Uterus (tissue), 4 donors: ENCODE results near the gene RAB3C. TPM values are rescaled to one million over a fixed set of nuclear protein-coding genes. Genes with fewer than 3 reads are reported as not detected.

Experiments
- DNase-seq, 2 donors: peaks; one replicate each; pipeline ENCODE4 v3.0.0-alpha.2; 2019 to 2020
- H3K27ac ChIP-seq, 2 donors: fragments of 200-600 bp; sonication (generic); 1 replicate in 1 of 2; 2 replicates in 1 of 2; pipeline ENCODE4 v1.5.1; 2016 to 2018
- H3K27me3 ChIP-seq, 2 donors: fragments of 200-600 bp; sonication (generic); one replicate each; pipeline ENCODE4 v1.5.1; 2018 to 2019; ENCODE audit warnings: control low read depth in 1 of 2
- H3K36me3 ChIP-seq, 2 donors: fragments of 200-600 bp; sonication (generic); one replicate each; pipeline ENCODE4 v1.5.1; 2019; ENCODE audit warnings: control low read depth in 1 of 2
- H3K4me1 ChIP-seq, 2 donors: fragments of 200-600 bp; sonication (generic); one replicate each; pipeline ENCODE4 v1.5.1; 2018 to 2019; ENCODE audit warnings: control low read depth in 1 of 2
- H3K4me3 ChIP-seq, 2 donors: fragments of 200-600 bp; sonication (generic); 1 replicate in 1 of 2; 2 replicates in 1 of 2; pipeline ENCODE4 v1.5.1; 2018 to 2019; ENCODE audit warnings: mild to moderate bottlenecking in 1 of 2
- H3K9me3 ChIP-seq, 2 donors: fragments of 200-600 bp; sonication (generic); one replicate each; pipeline ENCODE4 v1.5.1; 2019; ENCODE audit warnings: control low read depth in 1 of 2
- CTCF ChIP-seq, 4 experiments: fragments of 200-600 bp in 2 of 4; fragments of 450-650 bp in 2 of 4; sonication (generic) in 2 of 4; IDR thresholded peaks; one replicate each; pipeline ENCODE4 v1.5.1; 2016 to 2019; ENCODE audit warnings: antibody characterized with exemption in 4 of 4, mild to moderate bottlenecking in 2 of 4, moderate library complexity in 1 of 4
- POLR2A ChIP-seq, 2 donors: fragments of 450-650 bp; IDR thresholded peaks; one replicate each; pipeline ENCODE4 v1.6.1; 2016; ENCODE audit warnings: antibody characterized with exemption in 2 of 2, mild to moderate bottlenecking in 1 of 2, moderate library complexity in 1 of 2
- intact Hi-C: fragments of 100-400 bp; cut with DNase I; formaldehyde crosslinking; loops from one replicate; pipeline ENCODE4 v1.15.1; 2023; ENCODE audit warnings: low total_unique reads
- total RNA-seq, 4 donors: library from RNA; depleted of rRNA in 3 of 4; stranded (reverse); fragments of >200 nt in 3 of 4; gene quantifications; one replicate each; pipeline versions ENCODE4 v1.1.0 to v1.2.4, GENCODE V29; 2014 to 2023
- donor health status: DM: yes; HTN: yes; CAD: no.

The RAB3C gene
- total RNA-seq, 4 donors from 2014 or later, result 0.59 to 2.1 (median 0.83) TPM; not detected in 1

DNA sequence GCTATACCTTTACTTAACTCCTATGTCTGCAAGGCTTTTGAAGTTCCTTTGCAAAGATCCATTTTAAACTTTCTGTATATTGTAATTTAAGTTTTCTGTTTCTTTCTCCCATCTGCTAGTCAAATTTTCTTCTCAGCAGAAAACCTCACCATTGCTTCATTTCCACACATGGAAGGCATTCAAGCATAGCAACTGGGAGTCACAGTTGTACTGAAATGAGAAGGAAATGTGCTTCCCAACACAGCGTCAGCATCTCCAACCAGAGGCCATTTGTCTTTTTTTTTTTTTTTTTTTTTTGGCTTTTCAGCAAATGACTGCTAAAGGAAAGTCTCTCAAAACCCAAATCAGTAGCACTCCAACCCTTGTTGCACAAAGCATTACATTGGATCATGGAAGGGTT is 92.5 kb downstream of the RAB3C start:
- DNase-seq, result no peak
- no peaks in the 10 kb centered on the region for H3K36me3 ChIP-seq
- H3K4me3 ChIP-seq, result no peak overlapping the region
- intact Hi-C loops, result no loop called here
- H3K27ac ChIP-seq, result no peak overlapping the region
- no peaks in the 10 kb centered on the region for H3K9me3 ChIP-seq
- no peaks in the 10 kb centered on the region for H3K27me3 ChIP-seq
- TF ChIP-seq POLR2A (IDR thresholded peaks at IDR 0.05) (no peak), CTCF (IDR thresholded peaks at IDR 0.05) (no peak)
- H3K4me1 ChIP-seq, result no peaks in the 10 kb centered on the region

DNA sequence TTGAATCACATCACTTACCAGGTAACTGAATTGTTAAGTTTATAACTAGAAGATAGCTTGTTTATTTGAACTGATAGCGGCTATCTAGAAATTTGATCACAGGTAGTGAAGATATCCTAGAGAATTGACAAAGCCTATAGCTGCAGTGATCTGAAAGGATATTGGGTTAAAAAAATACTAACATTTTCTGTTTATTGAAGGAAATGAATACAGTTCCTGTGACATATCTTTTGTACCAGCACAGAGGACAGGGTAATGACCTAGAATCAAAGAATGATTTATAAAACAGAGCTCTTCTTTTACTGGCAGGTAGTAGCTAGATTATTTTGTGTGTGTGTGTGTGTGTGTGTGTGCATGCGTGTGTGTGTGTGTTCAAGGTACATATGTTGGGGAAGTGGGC is 94.8 kb downstream of the RAB3C start:
- Histone ChIP-seq H3K4me1 (no peaks in the 10 kb centered on the region), H3K4me3 (no peak overlapping the region), H3K36me3 (no peaks in the 10 kb centered on the region), H3K27ac (no peak overlapping the region), H3K27me3 (no peaks in the 10 kb centered on the region), H3K9me3 (no peaks in the 10 kb centered on the region)
- DNase-seq, result no peak
- intact Hi-C loops, result no loop called here
- no peak for TF ChIP-seq CTCF (IDR thresholded peaks at IDR 0.05)

DNA sequence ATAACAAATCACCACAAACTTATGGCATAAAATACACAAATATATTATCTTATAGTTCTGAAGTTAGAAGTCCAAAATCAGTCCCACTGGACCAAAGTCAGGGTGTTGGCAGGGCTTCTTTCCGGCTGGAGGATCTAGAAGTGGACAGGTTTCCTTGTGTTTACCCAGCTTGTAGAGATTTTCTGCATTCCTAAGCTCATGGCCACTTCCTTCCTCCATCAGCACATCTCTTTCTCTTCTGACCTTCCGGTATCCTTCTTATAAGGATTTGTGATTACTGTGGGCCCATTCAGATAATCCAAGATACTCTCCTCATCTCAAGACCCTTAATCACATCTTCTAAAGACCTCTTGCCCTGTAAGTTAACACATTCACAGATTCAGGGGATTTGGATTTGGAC is 97.6 kb downstream of the RAB3C start:
- Histone ChIP-seq H3K36me3 (no peaks in the 10 kb centered on the region), H3K4me1 (no peaks in the 10 kb centered on the region), H3K27ac (no peak overlapping the region), H3K9me3 (no peaks in the 10 kb centered on the region), H3K4me3 (no peak overlapping the region), H3K27me3 (no peaks in the 10 kb centered on the region)
- intact Hi-C loops, result no loop called here
- TF ChIP-seq CTCF (IDR thresholded peaks at IDR 0.05), result no peak
- no peak for TF ChIP-seq POLR2A (IDR thresholded peaks at IDR 0.05)
- no peak for DNase-seq

DNA sequence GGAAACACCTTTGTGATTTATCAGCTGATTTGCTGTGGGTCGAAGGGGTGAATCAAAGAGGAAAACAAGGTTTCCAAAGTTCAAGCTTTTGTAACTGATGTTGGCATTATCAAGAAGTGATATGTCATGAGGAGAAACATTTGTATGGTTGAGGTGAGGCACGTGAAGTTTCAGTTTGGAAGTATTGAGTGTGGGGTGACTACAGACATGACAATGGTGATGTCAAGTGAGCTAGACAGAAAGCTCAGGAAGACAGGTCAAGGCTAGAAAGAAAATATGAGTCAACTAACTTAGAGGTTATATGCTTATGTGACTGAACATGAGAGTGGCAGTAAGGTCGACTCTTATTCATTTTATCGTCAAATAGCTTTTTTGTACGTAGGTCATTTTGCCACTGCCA is 99.1 kb downstream of the RAB3C start:
- Histone ChIP-seq H3K36me3 (no peaks in the 10 kb centered on the region), H3K27ac (no peak overlapping the region), H3K27me3 (no peaks in the 10 kb centered on the region), H3K4me1 (no peaks in the 10 kb centered on the region), H3K4me3 (no peak overlapping the region), H3K9me3 (no peaks in the 10 kb centered on the region)
- DNase-seq, result no peak
- intact Hi-C loops, result no loop called here
- TF ChIP-seq POLR2A (IDR thresholded peaks at IDR 0.05), result no peak
- no peak for TF ChIP-seq CTCF (IDR thresholded peaks at IDR 0.05)

GRCh38 chr5:58683567-58683966 is 100.7 kb downstream of the RAB3C start:
- Histone ChIP-seq H3K4me3 (no peak overlapping the region), H3K27me3 (no peaks in the 10 kb centered on the region), H3K4me1 (no peaks in the 10 kb centered on the region), H3K27ac (no peak overlapping the region), H3K9me3 (no peaks in the 10 kb centered on the region), H3K36me3 (no peaks in the 10 kb centered on the region)
- TF ChIP-seq POLR2A (IDR thresholded peaks at IDR 0.05), result no peak
- no peak for TF ChIP-seq CTCF (IDR thresholded peaks at IDR 0.05)
- intact Hi-C loops, result no loop called here
- no peak for DNase-seq
